HL-60 (cell line): ENCODE data around the gene AVEN.

Experiments
- GABPA ChIP-seq: IDR thresholded peaks from 2 replicates; pipeline ENCODE4 v1.6.1; 2012; ENCODE audit warnings: low read depth
- POLR2AphosphoS5 ChIP-seq: IDR thresholded peaks from 2 replicates; pipeline ENCODE4 v1.6.1; 2012; ENCODE audit warnings: low read depth
- SPI1 ChIP-seq: IDR thresholded peaks from 2 replicates; pipeline ENCODE4 v1.6.1; 2012; ENCODE audit warnings: low read depth, mild to moderate bottlenecking, borderline replicate concordance
- TF ChIP-seq, protein P1 (sequence below): IDR thresholded peaks from one replicate; pipeline ENCODE4 v1.5.1; 2011; ENCODE audit warnings: low read length, control low read depth, inconsistent platforms; ENCODE audit not compliant: insufficient read depth
- TF ChIP-seq, protein P2 (sequence below): IDR thresholded peaks from 2 replicates; pipeline ENCODE4 v1.6.1; 2012; ENCODE audit warnings: low read depth; ENCODE audit not compliant: insufficient replicate concordance

DNA sequence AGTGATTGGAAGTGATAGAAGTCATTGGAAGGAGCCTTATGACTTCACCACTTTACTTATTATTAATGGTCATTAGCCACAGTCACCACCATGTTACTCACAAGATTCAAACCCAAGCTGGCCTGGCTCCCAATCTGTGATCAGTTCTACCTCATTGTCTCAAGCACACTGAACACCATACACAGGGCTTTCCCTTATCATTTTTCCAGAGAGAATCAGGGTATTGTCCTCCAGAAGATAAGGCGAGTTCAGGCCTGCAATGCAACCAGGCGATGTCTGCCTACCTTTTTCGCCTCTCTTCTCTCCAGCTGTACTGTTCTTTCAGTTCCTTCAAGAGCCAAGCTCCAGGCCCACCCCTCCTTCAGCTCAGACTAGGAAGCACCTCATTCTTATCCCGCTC, 37.8 kb upstream of the AVEN start:
- TF ChIP-seq, protein P1, sequence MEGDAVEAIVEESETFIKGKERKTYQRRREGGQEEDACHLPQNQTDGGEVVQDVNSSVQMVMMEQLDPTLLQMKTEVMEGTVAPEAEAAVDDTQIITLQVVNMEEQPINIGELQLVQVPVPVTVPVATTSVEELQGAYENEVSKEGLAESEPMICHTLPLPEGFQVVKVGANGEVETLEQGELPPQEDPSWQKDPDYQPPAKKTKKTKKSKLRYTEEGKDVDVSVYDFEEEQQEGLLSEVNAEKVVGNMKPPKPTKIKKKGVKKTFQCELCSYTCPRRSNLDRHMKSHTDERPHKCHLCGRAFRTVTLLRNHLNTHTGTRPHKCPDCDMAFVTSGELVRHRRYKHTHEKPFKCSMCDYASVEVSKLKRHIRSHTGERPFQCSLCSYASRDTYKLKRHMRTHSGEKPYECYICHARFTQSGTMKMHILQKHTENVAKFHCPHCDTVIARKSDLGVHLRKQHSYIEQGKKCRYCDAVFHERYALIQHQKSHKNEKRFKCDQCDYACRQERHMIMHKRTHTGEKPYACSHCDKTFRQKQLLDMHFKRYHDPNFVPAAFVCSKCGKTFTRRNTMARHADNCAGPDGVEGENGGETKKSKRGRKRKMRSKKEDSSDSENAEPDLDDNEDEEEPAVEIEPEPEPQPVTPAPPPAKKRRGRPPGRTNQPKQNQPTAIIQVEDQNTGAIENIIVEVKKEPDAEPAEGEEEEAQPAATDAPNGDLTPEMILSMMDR = no peak
- no peak for TF ChIP-seq SPI1
- TF ChIP-seq, protein P2, sequence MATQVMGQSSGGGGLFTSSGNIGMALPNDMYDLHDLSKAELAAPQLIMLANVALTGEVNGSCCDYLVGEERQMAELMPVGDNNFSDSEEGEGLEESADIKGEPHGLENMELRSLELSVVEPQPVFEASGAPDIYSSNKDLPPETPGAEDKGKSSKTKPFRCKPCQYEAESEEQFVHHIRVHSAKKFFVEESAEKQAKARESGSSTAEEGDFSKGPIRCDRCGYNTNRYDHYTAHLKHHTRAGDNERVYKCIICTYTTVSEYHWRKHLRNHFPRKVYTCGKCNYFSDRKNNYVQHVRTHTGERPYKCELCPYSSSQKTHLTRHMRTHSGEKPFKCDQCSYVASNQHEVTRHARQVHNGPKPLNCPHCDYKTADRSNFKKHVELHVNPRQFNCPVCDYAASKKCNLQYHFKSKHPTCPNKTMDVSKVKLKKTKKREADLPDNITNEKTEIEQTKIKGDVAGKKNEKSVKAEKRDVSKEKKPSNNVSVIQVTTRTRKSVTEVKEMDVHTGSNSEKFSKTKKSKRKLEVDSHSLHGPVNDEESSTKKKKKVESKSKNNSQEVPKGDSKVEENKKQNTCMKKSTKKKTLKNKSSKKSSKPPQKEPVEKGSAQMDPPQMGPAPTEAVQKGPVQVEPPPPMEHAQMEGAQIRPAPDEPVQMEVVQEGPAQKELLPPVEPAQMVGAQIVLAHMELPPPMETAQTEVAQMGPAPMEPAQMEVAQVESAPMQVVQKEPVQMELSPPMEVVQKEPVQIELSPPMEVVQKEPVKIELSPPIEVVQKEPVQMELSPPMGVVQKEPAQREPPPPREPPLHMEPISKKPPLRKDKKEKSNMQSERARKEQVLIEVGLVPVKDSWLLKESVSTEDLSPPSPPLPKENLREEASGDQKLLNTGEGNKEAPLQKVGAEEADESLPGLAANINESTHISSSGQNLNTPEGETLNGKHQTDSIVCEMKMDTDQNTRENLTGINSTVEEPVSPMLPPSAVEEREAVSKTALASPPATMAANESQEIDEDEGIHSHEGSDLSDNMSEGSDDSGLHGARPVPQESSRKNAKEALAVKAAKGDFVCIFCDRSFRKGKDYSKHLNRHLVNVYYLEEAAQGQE = no peak
- no peak for TF ChIP-seq POLR2AphosphoS5
- TF ChIP-seq GABPA = no peak
